Lung (tissue), 12 donors: ENCODE measurements around the gene BMERB1. TPM values are rescaled to one million over a fixed set of nuclear protein-coding genes. Genes with fewer than 3 reads are reported as not detected.
A peak's percentile ranks its signal among the peaks of the same experiment; 100 is the strongest.

ENCODE experiments used
- ATAC-seq: fragments of 200-7000 bp; cut with Tn5 transposase; one replicate; pipeline ENCODE4 v1.9.1; 2020; ENCODE audit warnings: moderate number of reproducible peaks; ENCODE audit not compliant: insufficient read depth, low FRiP score
- DNase-seq, 3 donors: peaks; one replicate each; pipeline ENCODE4 v3.0.0-alpha.2; 2013 to 2017
- H3K27ac ChIP-seq, 2 donors: one replicate each; pipeline ENCODE4 v1.5.1; 2013; ENCODE audit warnings: mild to moderate bottlenecking in 2 of 2, moderate library complexity in 2 of 2, control low read depth in 1 of 2, inconsistent platforms in 1 of 2, low read depth in 1 of 2, low read length in 1 of 2
- H3K27me3 ChIP-seq, 3 donors: one replicate each; pipeline ENCODE4 v1.5.1; 2013; ENCODE audit warnings: low read length in 2 of 3; ENCODE audit not compliant: control insufficient read depth in 3 of 3, insufficient read depth in 3 of 3
- H3K36me3 ChIP-seq, 4 donors: one replicate each; pipeline ENCODE4 v1.5.1; 2013; ENCODE audit warnings: low read length in 4 of 4, mild to moderate bottlenecking in 1 of 4, moderate library complexity in 1 of 4; ENCODE audit not compliant: control insufficient read depth in 4 of 4, insufficient read depth in 4 of 4
- H3K4me1 ChIP-seq, 5 donors: one replicate each; pipeline ENCODE4 v1.5.1; 2013; ENCODE audit warnings: low read length in 5 of 5, mild to moderate bottlenecking in 2 of 5, moderate library complexity in 1 of 5; ENCODE audit not compliant: control insufficient read depth in 5 of 5, insufficient read depth in 5 of 5
- H3K4me3 ChIP-seq: one replicate; pipeline ENCODE4 v1.5.1; 2013; ENCODE audit warnings: mild to moderate bottlenecking, control low read depth, moderate library complexity
- H3K9ac ChIP-seq, 2 donors: one replicate each; pipeline ENCODE4 v1.5.1; 2013; ENCODE audit warnings: low read length in 2 of 2, control low read depth in 1 of 2; ENCODE audit not compliant: insufficient read depth in 1 of 2
- H3K9me3 ChIP-seq, 4 donors: one replicate each; pipeline ENCODE4 v1.5.1; 2013; ENCODE audit warnings: low read length in 3 of 4, mild to moderate bottlenecking in 1 of 4, moderate library complexity in 1 of 4; ENCODE audit not compliant: control insufficient read depth in 4 of 4, insufficient read depth in 3 of 4
- WGBS, 2 donors: extraction: QIAGEN DNeasy Blood & Tissue Kit; methylation state at CpG; one replicate each; pipeline ENCODE4 v1.1.7; 2013; 5-methylcytosine and 5-hydroxymethylcytosine counted together
- polyA plus RNA-seq, 2 donors: library from polyadenylated mRNA; stranded (reverse); fragments of 200-250 nt; gene quantifications; one replicate each; pipeline ENCODE4 v1.2.1, GENCODE V29; 2013
- total RNA-seq, 2 donors: library from RNA; depleted of rRNA in 1 of 2; stranded (reverse); fragments of >200 nt in 1 of 2; gene quantifications; one replicate each; pipeline ENCODE4 v1.2.1, GENCODE V29; 2014 to 2021
- TF ChIP-seq, protein P1 (sequence below): IDR thresholded peaks from 2 replicates; pipeline ENCODE4 v1.5.1; 2012; ENCODE audit warnings: mild to moderate bottlenecking; ENCODE audit errors: control extremely low read depth, extremely low read depth
- donor health status: control.
- donor health status: control.
- donor health status: Bipolar disorder and iron deficiency.
- donor health status: healthy.
- donor health status: DM: yes; HTN: yes; CAD: no.

The BMERB1 gene
- total and polyA plus RNA-seq, 4 donors = 5.6 to 17.5 (median 7.9) TPM

GRCh38 chr16:15594711-15595320 lies 160.4 kb downstream of the BMERB1 start:
- ATAC-seq (no peak), DNase-seq (no peak)
- Histone ChIP-seq H3K4me3 (no peak overlapping the region), H3K27ac (peak overlapping the region in 1 of 2 donors; percentile 53), H3K4me1 (peaks cover 0 to 8% (median 0%) of the 10 kb centered on the region in 5 donors), H3K36me3 (peaks cover 25 to 32% (median 29%) of the 10 kb centered on the region in 4 donors), H3K9ac (no peak overlapping the region), H3K9me3 (no peaks in the 10 kb centered on the region), H3K27me3 (no peaks in the 10 kb centered on the region)
- TF ChIP-seq, protein P1, sequence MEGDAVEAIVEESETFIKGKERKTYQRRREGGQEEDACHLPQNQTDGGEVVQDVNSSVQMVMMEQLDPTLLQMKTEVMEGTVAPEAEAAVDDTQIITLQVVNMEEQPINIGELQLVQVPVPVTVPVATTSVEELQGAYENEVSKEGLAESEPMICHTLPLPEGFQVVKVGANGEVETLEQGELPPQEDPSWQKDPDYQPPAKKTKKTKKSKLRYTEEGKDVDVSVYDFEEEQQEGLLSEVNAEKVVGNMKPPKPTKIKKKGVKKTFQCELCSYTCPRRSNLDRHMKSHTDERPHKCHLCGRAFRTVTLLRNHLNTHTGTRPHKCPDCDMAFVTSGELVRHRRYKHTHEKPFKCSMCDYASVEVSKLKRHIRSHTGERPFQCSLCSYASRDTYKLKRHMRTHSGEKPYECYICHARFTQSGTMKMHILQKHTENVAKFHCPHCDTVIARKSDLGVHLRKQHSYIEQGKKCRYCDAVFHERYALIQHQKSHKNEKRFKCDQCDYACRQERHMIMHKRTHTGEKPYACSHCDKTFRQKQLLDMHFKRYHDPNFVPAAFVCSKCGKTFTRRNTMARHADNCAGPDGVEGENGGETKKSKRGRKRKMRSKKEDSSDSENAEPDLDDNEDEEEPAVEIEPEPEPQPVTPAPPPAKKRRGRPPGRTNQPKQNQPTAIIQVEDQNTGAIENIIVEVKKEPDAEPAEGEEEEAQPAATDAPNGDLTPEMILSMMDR = no peak
- WGBS, 2 donors = 76% methylated on average over 6 of the region's 6 CpGs

DNA sequence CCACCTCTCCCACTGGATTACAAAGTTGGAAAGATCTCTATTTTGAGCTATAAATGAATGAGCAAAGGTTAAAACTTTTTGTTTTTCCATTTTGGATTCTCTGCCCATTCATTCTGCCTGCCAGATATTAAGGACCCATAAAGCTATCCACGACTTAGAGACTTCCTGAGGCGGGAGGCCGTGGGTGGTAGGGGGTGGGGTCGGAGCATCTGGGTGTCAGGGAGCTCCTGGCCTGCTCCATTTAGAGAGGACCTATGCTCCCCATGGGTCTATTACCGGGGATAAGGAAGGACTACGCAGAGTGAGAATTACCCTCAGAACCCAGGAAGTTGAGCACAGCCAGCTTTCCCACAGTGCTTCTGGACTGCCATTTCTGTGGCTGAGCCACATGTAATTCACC lies 162.7 kb downstream of the BMERB1 start:
- H3K27ac ChIP-seq = peak overlapping the region in 1 of 2 donors; percentile 3

DNA sequence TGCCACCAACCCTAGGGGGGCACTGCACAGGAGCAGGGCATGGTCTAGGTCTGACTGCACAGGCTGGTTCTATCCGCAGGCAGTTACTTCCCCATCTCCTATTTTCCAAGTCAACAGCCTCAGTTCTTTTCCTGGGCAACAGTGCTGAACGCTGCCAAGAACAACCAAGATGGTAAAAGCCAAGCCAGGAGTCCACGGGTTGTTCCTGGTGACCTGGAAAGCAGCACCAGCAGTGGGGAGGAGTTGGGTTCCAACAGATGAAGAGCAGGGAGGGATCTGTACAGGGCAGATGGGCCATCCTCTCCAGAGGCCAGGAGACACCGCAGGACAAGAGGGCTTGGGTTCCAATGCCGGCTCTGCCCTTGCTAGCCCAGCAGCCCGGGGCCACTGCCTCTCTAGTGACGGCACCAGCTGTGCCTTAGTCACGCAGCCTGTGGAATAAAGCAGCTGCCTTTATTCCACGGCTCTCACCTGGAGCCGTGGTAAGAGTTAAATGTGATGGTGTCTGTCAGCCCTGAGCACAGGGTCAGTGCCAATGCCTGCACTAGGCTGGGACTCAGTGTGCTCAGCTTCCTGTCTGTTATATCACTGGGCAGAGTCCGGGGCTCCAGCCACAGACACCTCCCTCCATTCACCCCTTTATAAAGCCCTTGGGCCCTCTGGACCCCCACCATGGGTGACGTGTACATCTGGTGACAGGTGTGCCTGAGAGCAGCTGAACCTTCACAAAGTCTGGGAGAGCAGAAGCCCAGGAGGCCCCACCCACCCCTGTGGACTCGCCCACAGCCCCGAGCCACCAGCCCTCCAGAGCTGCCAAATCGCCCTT lies 163.6 kb downstream of the BMERB1 start:
- 97 to 98% methylated on average over 15 of the region's 15 CpGs for WGBS, 2 donors
- TF ChIP-seq, protein P1 = no peak
- H3K9me3 ChIP-seq = no peaks in the 10 kb centered on the region
- H3K4me3 ChIP-seq = no peak overlapping the region
- no peaks in the 10 kb centered on the region for H3K4me1 ChIP-seq
- H3K27me3 ChIP-seq = no peaks in the 10 kb centered on the region
- DNase-seq = no peak
- ATAC-seq = no peak
- no peak overlapping the region for H3K9ac ChIP-seq
- no peak overlapping the region for H3K27ac ChIP-seq
- H3K36me3 ChIP-seq = peaks cover 40 to 58% (median 46%) of the 10 kb centered on the region in 4 donors

More for the DNA sequence above, 162.7 kb downstream of the BMERB1 start:
- Histone ChIP-seq H3K4me1 (peaks cover 0 to 4% (median 0%) of the 10 kb centered on the region in 5 donors), H3K9me3 (no peaks in the 10 kb centered on the region), H3K27me3 (no peaks in the 10 kb centered on the region), H3K9ac (no peak overlapping the region), H3K36me3 (peaks cover 38 to 52% (median 42%) of the 10 kb centered on the region in 4 donors), H3K4me3 (no peak overlapping the region)
- TF ChIP-seq, protein P1 = no peak
- 85 to 90% methylated on average over 6 of the region's 6 CpGs for WGBS, 2 donors
- ATAC-seq (no peak), DNase-seq (no peak)
